Tibial artery (tissue), 4 donors: ENCODE results near the gene ZSCAN20.
A peak's percentile ranks its signal among the peaks of the same experiment; 100 is the strongest.

ENCODE experiments used
- DNase-seq, 2 donors: peaks; one replicate each; pipeline ENCODE4 v3.0.0-alpha.2; 2019
- H3K27ac ChIP-seq, 2 donors: fragments of 200-600 bp; sonication (generic) in 1 of 2; 1 replicate in 1 of 2; 2 replicates in 1 of 2; pipeline ENCODE4 v1.5.1; 2018 to 2019; ENCODE audit warnings: mild to moderate bottlenecking in 1 of 2
- H3K27me3 ChIP-seq, 2 donors: fragments of 200-600 bp; sonication (generic) in 1 of 2; one replicate each; pipeline versions ENCODE4 v1.5.1 to v1.6.0; 2016 to 2019
- H3K36me3 ChIP-seq, 3 donors: fragments of 200-600 bp; sonication (generic) in 2 of 3; one replicate each; pipeline ENCODE4 v1.5.1; 2016 to 2019; ENCODE audit warnings: mild to moderate bottlenecking in 2 of 3
- H3K4me1 ChIP-seq, 4 donors: fragments of 200-600 bp; sonication (generic) in 2 of 4; 1 replicate in 3 of 4; 2 replicates in 1 of 4; pipeline ENCODE4 v1.5.1; 2016 to 2019
- H3K4me3 ChIP-seq, 2 donors: fragments of 200-600 bp; sonication (generic) in 1 of 2; 1 replicate in 1 of 2; 2 replicates in 1 of 2; pipeline ENCODE4 v1.5.1; 2018 to 2019; ENCODE audit warnings: mild to moderate bottlenecking in 2 of 2
- H3K9me3 ChIP-seq, 3 donors: fragments of 200-600 bp; sonication (generic) in 1 of 3; one replicate each; pipeline ENCODE4 v1.5.1; 2016 to 2019
- CTCF ChIP-seq, 2 experiments: fragments of 200-600 bp in 1 of 2; fragments of 450-650 bp in 1 of 2; IDR thresholded peaks; one replicate each; pipeline ENCODE4 v1.5.1; 2017 to 2019; ENCODE audit warnings: antibody characterized with exemption in 2 of 2, mild to moderate bottlenecking in 1 of 2, moderate library complexity in 1 of 2
- intact Hi-C: fragments of 100-400 bp; cut with DNase I; formaldehyde crosslinking; loops from one replicate; pipeline ENCODE4 v1.15.0; 2023; ENCODE audit warnings: low total_unique reads

The ZSCAN20 gene

DNA sequence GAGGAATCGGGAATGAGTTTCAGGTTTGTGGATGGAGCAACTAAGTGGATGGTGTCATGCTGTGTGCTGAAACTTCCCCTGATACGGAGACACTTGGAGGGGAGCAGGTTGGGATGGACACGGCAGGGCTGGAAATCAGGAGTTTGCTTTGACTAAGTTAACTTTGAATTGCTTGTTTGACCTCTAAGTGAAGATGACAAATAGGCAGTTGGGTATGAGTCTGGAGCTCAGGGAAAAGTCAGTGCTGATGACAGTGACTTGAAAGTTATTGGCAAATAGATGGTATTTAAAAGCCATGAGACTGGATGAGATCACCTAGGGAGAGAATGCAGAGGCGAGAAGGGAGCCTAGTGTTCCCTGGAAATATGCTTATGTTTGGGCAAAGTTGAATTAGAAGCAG, 12.8 kb upstream of the ZSCAN20 start:
- H3K36me3 ChIP-seq: no peaks in the 10 kb centered on the region
- H3K27ac ChIP-seq: peak overlapping the region; percentile 87 to 91
- peaks cover 0 to 51% (median 28%) of the 10 kb centered on the region in 4 donors for H3K4me1 ChIP-seq
- no peaks in the 10 kb centered on the region for H3K9me3 ChIP-seq
- no peak overlapping the region for H3K4me3 ChIP-seq
- TF ChIP-seq CTCF (IDR thresholded peaks at IDR 0.05): no peak
- H3K27me3 ChIP-seq: no peaks in the 10 kb centered on the region
- intact Hi-C loops: loop anchor here (10.0 kb wide), 2 partner anchors 85 to 235 kb away; no protein-coding TSS in a partner anchor
- no peak for DNase-seq

DNA sequence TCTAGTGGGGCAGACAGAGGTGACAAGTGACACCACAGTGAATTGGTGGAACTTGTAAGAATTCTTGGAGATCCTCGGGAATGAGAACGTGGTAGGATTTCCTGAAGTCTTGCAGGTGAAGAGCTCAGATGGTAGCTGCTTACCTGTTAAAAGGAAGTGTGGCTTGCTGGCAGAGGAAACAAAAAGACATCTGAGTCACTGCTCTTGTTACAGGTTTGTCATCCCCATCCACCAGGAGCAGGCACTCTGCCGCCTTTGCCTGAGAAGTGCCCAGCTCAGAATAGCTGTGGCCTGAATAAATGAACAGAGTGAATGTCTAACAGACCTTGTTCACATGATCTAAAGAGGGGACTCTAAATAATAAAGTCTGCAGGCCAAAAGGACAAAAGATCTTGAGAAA, 12.3 kb upstream of the ZSCAN20 start:
- H3K4me1 ChIP-seq: peaks cover 0 to 51% (median 28%) of the 10 kb centered on the region in 4 donors

GRCh38 chr1:33460947-33461629, 11.4 kb upstream of the ZSCAN20 start:
- no peak overlapping the region for H3K4me3 ChIP-seq
- H3K27ac ChIP-seq: peak overlapping the region; percentile 87 to 91
- intact Hi-C loops: loop anchor here (10.0 kb wide), 2 partner anchors 86 to 236 kb away; no protein-coding TSS in a partner anchor
- no peaks in the 10 kb centered on the region for H3K36me3 ChIP-seq
- H3K9me3 ChIP-seq: no peaks in the 10 kb centered on the region
- no peaks in the 10 kb centered on the region for H3K27me3 ChIP-seq
- H3K4me1 ChIP-seq: peaks cover 0 to 42% (median 26%) of the 10 kb centered on the region in 4 donors
- TF ChIP-seq CTCF (IDR thresholded peaks at IDR 0.05): no peak
- DNase-seq: peak; percentile 61 to 88

More for the DNA sequence above, 12.3 kb upstream of the ZSCAN20 start:
- intact Hi-C loops: loop anchor here (10.0 kb wide), 2 partner anchors 85 to 235 kb away; no protein-coding TSS in a partner anchor
- TF ChIP-seq CTCF (IDR thresholded peaks at IDR 0.05): no peak
- H3K27me3 ChIP-seq: no peaks in the 10 kb centered on the region
- no peak overlapping the region for H3K4me3 ChIP-seq
- H3K27ac ChIP-seq: peak overlapping the region; percentile 87 to 91
- DNase-seq: no peak
- no peaks in the 10 kb centered on the region for H3K36me3 ChIP-seq
- no peaks in the 10 kb centered on the region for H3K9me3 ChIP-seq

GRCh38 chr1:33462405-33463164, 9.9 kb upstream of the ZSCAN20 start:
- H3K27ac ChIP-seq: no peak overlapping the region
- H3K27me3 ChIP-seq: no peaks in the 10 kb centered on the region
- intact Hi-C loops: loop anchor here (10.0 kb wide), 2 partner anchors 88 to 238 kb away; no protein-coding TSS in a partner anchor
- H3K4me3 ChIP-seq: no peak overlapping the region
- H3K4me1 ChIP-seq: peaks cover 0 to 38% (median 24%) of the 10 kb centered on the region in 4 donors
- no peak for TF ChIP-seq CTCF (IDR thresholded peaks at IDR 0.05)
- H3K36me3 ChIP-seq: no peaks in the 10 kb centered on the region
- DNase-seq: no peak
- no peaks in the 10 kb centered on the region for H3K9me3 ChIP-seq

DNA sequence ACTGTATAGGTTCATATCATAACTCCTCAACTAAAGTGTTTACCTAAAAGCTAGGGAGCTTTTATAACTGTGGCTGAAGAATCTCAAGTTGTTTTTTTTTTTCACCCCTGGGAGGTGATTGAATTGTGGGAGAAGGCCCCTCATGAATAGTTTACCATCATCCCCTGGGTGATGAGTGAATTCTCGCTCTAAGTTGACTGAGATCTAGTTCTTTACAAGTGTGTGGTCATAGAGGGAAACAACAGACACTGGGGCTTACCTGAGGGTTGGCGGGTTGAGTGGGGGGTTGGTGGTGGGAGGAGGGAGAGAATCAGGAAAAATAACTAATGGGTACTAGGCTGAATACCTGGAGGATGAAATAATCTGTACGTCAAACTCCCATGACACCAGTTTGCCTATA, 7.9 kb upstream of the ZSCAN20 start:
- DNase-seq: no peak
- no peak overlapping the region for H3K4me3 ChIP-seq
- no peaks in the 10 kb centered on the region for H3K9me3 ChIP-seq
- no peak overlapping the region for H3K27ac ChIP-seq
- TF ChIP-seq CTCF (IDR thresholded peaks at IDR 0.05): no peak
- H3K36me3 ChIP-seq: no peaks in the 10 kb centered on the region
- H3K27me3 ChIP-seq: no peaks in the 10 kb centered on the region
- peaks cover 0 to 24% (median 20%) of the 10 kb centered on the region in 4 donors for H3K4me1 ChIP-seq
- intact Hi-C loops: loop anchor here (10.0 kb wide), 2 partner anchors 90 to 240 kb away; no protein-coding TSS in a partner anchor
